Endothelial cell of umbilical vein (primary cell): ENCODE results near the gene LIPI. TPM values are rescaled to one million over a fixed set of nuclear protein-coding genes. Genes with fewer than 3 reads are reported as not detected.

Source experiments
- BruUV-seq: library from RNA; stranded (reverse); fragments of 400-500 nt; replicated peaks from 2 replicates; lab custom pipeline; 2021; lab: Mats Ljungman, UMichigan
- CTCF ChIA-PET: fragments of 300-600, 350-600 bp; sonication (Branson Sonifier 250); formaldehyde crosslinking; loops from one replicate; lab custom pipeline; 2021; ENCODE audit warnings: antibody characterized with exemption, inconsistent platforms; lab: Charles Lee
- POLR2A ChIA-PET: fragments of 300-600, 350-600 bp; sonication (Branson Sonifier 250); formaldehyde crosslinking; loops from one replicate; lab custom pipeline; 2021; ENCODE audit warnings: antibody characterized with exemption, inconsistent platforms; lab: Charles Lee
- DNase-seq: peaks from one replicate; pipeline ENCODE4 v3.0.0-alpha.2; 2011; ENCODE audit warnings: low read depth, low spot score
- FAIRE-seq: peaks from 2 replicates; lab custom pipeline; 2011; peaks lifted over from hg19 to GRCh38; lab: Jason Lieb, UNC
- H2AFZ ChIP-seq: 2 replicates; pipeline ENCODE4 v1.6.0; 2012; ENCODE audit warnings: low read depth, low read length, control low read depth, inconsistent platforms
- H3K27ac ChIP-seq: 2 replicates; pipeline ENCODE4 v1.5.1; 2011; ENCODE audit warnings: low read depth, mild to moderate bottlenecking, control low read depth, low read length, moderate library complexity; ENCODE audit not compliant: insufficient read depth
- H3K27me3 ChIP-seq, 2 experiments: 2 replicates each; pipeline versions ENCODE4 v1.6.0 to v1.6.1; 2011; ENCODE audit warnings: low read length in 2 of 2, mixed read lengths in 1 of 2; ENCODE audit not compliant: control insufficient read depth in 2 of 2, insufficient read depth in 2 of 2
- H3K36me3 ChIP-seq, 2 experiments: 2 replicates in 1 of 2; 3 replicates in 1 of 2; pipeline ENCODE4 v1.5.1; 2011; ENCODE audit warnings: low read length in 2 of 2, mild to moderate bottlenecking in 1 of 2, moderate library complexity in 1 of 2; ENCODE audit not compliant: control insufficient read depth in 2 of 2, insufficient read depth in 2 of 2; ENCODE audit errors: extremely low read depth in 1 of 2
- H3K4me1 ChIP-seq: 3 replicates; pipeline ENCODE4 v1.5.1; 2011; ENCODE audit warnings: mild to moderate bottlenecking, low read length; ENCODE audit not compliant: control insufficient read depth, insufficient read depth; ENCODE audit errors: extremely low read depth
- H3K4me2 ChIP-seq: 2 replicates; pipeline ENCODE4 v1.6.1; 2011; ENCODE audit warnings: low read length, control low read depth, mixed read lengths; ENCODE audit not compliant: insufficient read depth
- H3K4me3 ChIP-seq, 3 experiments: fragments of 200-600 bp in 1 of 3; sonication (generic), shearing (Covaris generic) in 1 of 3; replicated peaks in 1 of 3; 2 replicates each; pipeline ENCODE4 v1.5.1; 2011 to 2016; ENCODE audit warnings: control low read depth in 3 of 3, low read length in 3 of 3, mild to moderate bottlenecking in 2 of 3, inconsistent platforms in 1 of 3, low read depth in 1 of 3, moderate library complexity in 1 of 3; ENCODE audit not compliant: insufficient read depth in 1 of 3
- H3K79me2 ChIP-seq: 2 replicates; pipeline ENCODE4 v1.6.0; 2012; ENCODE audit warnings: low read length, inconsistent platforms; ENCODE audit not compliant: control insufficient read depth, insufficient read depth
- H3K9ac ChIP-seq: replicated peaks from 2 replicates; pipeline ENCODE3; 2011; ENCODE audit warnings: low read length, control low read depth; ENCODE audit not compliant: insufficient read depth; ENCODE audit errors: extremely low read depth
- H3K9me1 ChIP-seq: replicated peaks from 3 replicates; pipeline ENCODE4 v1.6.0; 2011; ENCODE audit warnings: mild to moderate bottlenecking, low read length; ENCODE audit not compliant: control insufficient read depth, insufficient read depth; ENCODE audit errors: extremely low read depth
- H3K9me3 ChIP-seq: replicated peaks from 2 replicates; pipeline ENCODE4 v1.5.1; 2012; ENCODE audit warnings: low read length, inconsistent platforms; ENCODE audit not compliant: control insufficient read depth, insufficient read depth
- H4K20me1 ChIP-seq: replicated peaks from 2 replicates; pipeline ENCODE3; 2011; ENCODE audit warnings: mild to moderate bottlenecking, low read length; ENCODE audit not compliant: control insufficient read depth, insufficient read depth; ENCODE audit errors: extremely low read depth
- CTCF ChIP-seq, 2 donors: IDR thresholded peaks; 1 replicate in 1 of 2; 2 replicates in 1 of 2; pipeline ENCODE4 v1.5.1; 2011; ENCODE audit warnings: low read length in 2 of 2, mild to moderate bottlenecking in 2 of 2, moderate library complexity in 2 of 2, control low read depth in 1 of 2, inconsistent platforms in 1 of 2, low read depth in 1 of 2; ENCODE audit not compliant: insufficient read depth in 1 of 2; ENCODE audit errors: extremely low read depth in 1 of 2
- EZH2 ChIP-seq: IDR thresholded peaks from 2 replicates; pipeline ENCODE4 v1.6.1; 2012; ENCODE audit warnings: borderline replicate concordance, low read depth, mild to moderate bottlenecking, moderate library complexity, low read length, inconsistent platforms; ENCODE audit not compliant: severe bottlenecking
- FOS ChIP-seq: IDR thresholded peaks from 2 replicates; pipeline ENCODE4 v1.6.1; 2011; ENCODE audit warnings: mild to moderate bottlenecking, low read length, moderate library complexity, borderline replicate concordance; ENCODE audit not compliant: insufficient read depth
- GATA2 ChIP-seq: IDR thresholded peaks from 2 replicates; pipeline ENCODE4 v1.7.0; 2011; ENCODE audit warnings: low read depth, mild to moderate bottlenecking, moderate library complexity, mixed read lengths, low read length; ENCODE audit not compliant: insufficient read length, insufficient read depth
- JUN ChIP-seq: IDR thresholded peaks from 2 replicates; pipeline ENCODE4 v1.6.1; 2011; ENCODE audit warnings: borderline replicate concordance, low read depth; ENCODE audit not compliant: insufficient read length, insufficient read depth
- MAX ChIP-seq: IDR thresholded peaks from 2 replicates; pipeline ENCODE4 v1.6.1; 2011; ENCODE audit not compliant: insufficient read depth, insufficient read length
- MYC ChIP-seq: IDR thresholded peaks from one replicate; pipeline ENCODE4 v1.6.1; 2011; ENCODE audit warnings: mild to moderate bottlenecking, low read depth, low read length
- POLR2A ChIP-seq: IDR thresholded peaks from 2 replicates; pipeline ENCODE4 v1.6.1; 2012; ENCODE audit warnings: low read depth, mild to moderate bottlenecking, control low read depth, low read length
- POLR2AphosphoS5 ChIP-seq: IDR thresholded peaks from 2 replicates; pipeline ENCODE4 v1.6.1; 2012; ENCODE audit warnings: low read depth, mild to moderate bottlenecking, control low read depth, low read length, moderate library complexity; ENCODE audit not compliant: insufficient read depth
- dilution Hi-C: fragments of 300-500 bp; cut with MboI; formaldehyde crosslinking; loops from one replicate; pipeline ENCODE4 v1.15.0; 2019; ENCODE audit warnings: low sequenced_read_pairs; ENCODE audit not compliant: extremely low pct_ligation_motif_present
- intact Hi-C: fragments of 100-400 bp; cut with micrococcal nuclease; formaldehyde crosslinking; loops from one replicate; pipeline ENCODE4 v1.10.0; 2022
- polyA plus RNA-seq, 4 experiments: library from polyadenylated mRNA; depleted of rRNA in 3 of 4; stranded (reverse) in 3 of 4; unstranded in 1 of 4; fragments of >200 nt; gene quantifications; 2 replicates each; pipeline versions ENCODE4 v1.2.1 to v1.2.3, GENCODE V29; 2011 to 2012; ENCODE audit warnings: missing spikeins in 1 of 4
- total RNA-seq: library from RNA; stranded (reverse); gene quantifications from 2 replicates; pipeline ENCODE4 v1.2.3, GENCODE V29; 2021

LIPI gene
- total and polyA plus RNA-seq, 2 donors (not counting 3 experiments of a cell fraction or from before 2014, with no cell fraction given): not detected

GRCh38 chr21:14072761-14073535 is 137.8 kb downstream of the LIPI start:
- no peaks in the 10 kb centered on the region for H3K36me3 ChIP-seq
- no peak for FAIRE-seq
- dilution Hi-C loops: no loop called here

GRCh38 chr21:14071902-14072734 is 138.6 kb downstream of the LIPI start:
- Histone ChIP-seq H3K27me3 (no peaks in the 10 kb centered on the region), H3K36me3 (no peaks in the 10 kb centered on the region), H3K4me1 (no peaks in the 10 kb centered on the region), H3K79me2 (no peaks in the 10 kb centered on the region), H3K4me3 (no peak overlapping the region), H3K9me3 (peaks cover 3% of the 10 kb centered on the region), H2AFZ (no peak overlapping the region), H3K4me2 (no peak overlapping the region), H3K27ac (no peak overlapping the region), H3K9me1 (no peaks in the 10 kb centered on the region), H4K20me1 (no peaks in the 10 kb centered on the region), H3K9ac (no peak overlapping the region)
- intact Hi-C loops: no loop called here
- dilution Hi-C loops: no loop called here
- no peak for DNase-seq
- ChIA-PET POLR2A (no interaction called here), CTCF (no interaction called here)
- no peak for FAIRE-seq
- no TSS peak for BruUV-seq
- TF ChIP-seq EZH2 (no peak), POLR2AphosphoS5 (no peak), MAX (no peak), FOS (no peak), JUN (no peak), CTCF (IDR thresholded peaks at IDR 0.05; ENCODE audit: extremely low read depth in 1 of 2, insufficient read depth in 1 of 2, low read depth in 1 of 2, low read length in 2 of 2) (no peak), POLR2A (no peak), MYC (no peak)

More at GRCh38 chr21:14072761-14073535, 137.8 kb downstream of the LIPI start:
- TF ChIP-seq GATA2 (no peak), EZH2 (no peak), MYC (no peak), POLR2A (no peak), JUN (no peak), FOS (no peak), POLR2AphosphoS5 (no peak), MAX (no peak)
- ChIA-PET CTCF (no interaction called here), POLR2A (no interaction called here)
- Histone ChIP-seq H2AFZ (no peak overlapping the region), H3K27me3 (no peaks in the 10 kb centered on the region), H3K9ac (no peak overlapping the region), H3K79me2 (no peaks in the 10 kb centered on the region), H3K27ac (no peak overlapping the region), H3K4me2 (no peak overlapping the region), H3K9me3 (peaks cover 3% of the 10 kb centered on the region), H3K4me1 (no peaks in the 10 kb centered on the region), H3K4me3 (no peak overlapping the region), H3K9me1 (no peaks in the 10 kb centered on the region), H4K20me1 (no peaks in the 10 kb centered on the region)
- intact Hi-C loops: no loop called here
- BruUV-seq: no TSS peak
- DNase-seq: no peak
